Measurements from ENCODE around the gene VSTM4.

- TF ChIP-seq TEAD4 (IDR thresholded peaks at IDR 0.05) (no peak), REST (IDR thresholded peaks at IDR 0.05; ENCODE audit: low read depth) (no peak), CEBPB (IDR thresholded peaks at IDR 0.05) (no peak), RAD21 (IDR thresholded peaks at IDR 0.05; ENCODE audit: low read depth) (no peak), MAX (IDR thresholded peaks at IDR 0.05) (no peak), YY1 (IDR thresholded peaks at IDR 0.05; ENCODE audit: low read depth) (no peak), FOXM1 (IDR thresholded peaks at IDR 0.05; ENCODE audit: borderline replicate concordance, low read depth) (no peak), EP300 (IDR thresholded peaks at IDR 0.05; ENCODE audit: borderline replicate concordance) (no peak)
Measured at GRCh38 chr10:49008091-49008490, 107.2 kb downstream of the VSTM4 start.

Measured in Ishikawa (cell line).